Posterior vena cava (tissue), 2 donors: ENCODE data around the gene GALNT2. TPM values are rescaled to one million over a fixed set of nuclear protein-coding genes. Genes with fewer than 3 reads are reported as not detected.

Source experiments
- DNase-seq: peaks from one replicate; pipeline ENCODE4 v3.0.0-alpha.2; 2020; ENCODE audit warnings: low spot score
- intact Hi-C, 2 donors: fragments of 100-400 bp; cut with DNase I; formaldehyde crosslinking; loops; one replicate each; pipeline versions ENCODE4 v1.14.1 to v1.14.2; 2022 to 2023
- total RNA-seq, 2 donors: library from RNA; stranded (reverse); fragmentation: NEBNext Ultra II Directional; extraction: Animal tissue kit (Norgen Biotek cat#: 25700); gene quantifications; one replicate each; pipeline ENCODE4 v1.2.1, GENCODE V29; 2021
- donor health status: DM: yes; HTN: yes; CAD: no.
- donor health status: DM: yes; HTN: yes; CAD: no.

The GALNT2 gene
- total RNA-seq, 2 donors from 2014 or later = 72.6 to 79.6 TPM

GRCh38 chr1:230206207-230206606, 139.2 kb downstream of the GALNT2 start:
- no peak for DNase-seq
- intact Hi-C loops = no loop called here

DNA sequence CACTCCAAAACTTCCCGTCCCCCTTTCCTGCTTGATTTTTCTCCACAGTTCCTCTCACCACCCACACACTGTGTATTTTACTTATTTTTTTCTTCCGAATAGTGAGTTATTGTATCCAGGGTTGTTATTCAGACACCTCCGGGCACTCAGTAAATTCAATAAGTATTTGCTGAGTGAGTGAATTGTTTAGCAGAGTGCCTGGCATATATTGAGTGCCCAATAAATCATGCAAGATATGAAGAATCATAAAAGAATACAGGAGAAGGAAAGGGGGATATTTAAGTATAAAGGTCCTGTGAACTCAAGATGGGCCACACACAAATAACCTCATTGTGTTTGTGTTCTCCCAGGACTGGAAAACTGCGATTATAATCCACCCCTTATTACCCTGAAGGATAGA, 139.9 kb downstream of the GALNT2 start:
- no peak for DNase-seq
- intact Hi-C loops = no loop called here

- DNase-seq = no peak
- intact Hi-C loops = no loop called here
Observed at GRCh38 chr1:230207598-230207997, 140.6 kb downstream of the GALNT2 start.

DNA sequence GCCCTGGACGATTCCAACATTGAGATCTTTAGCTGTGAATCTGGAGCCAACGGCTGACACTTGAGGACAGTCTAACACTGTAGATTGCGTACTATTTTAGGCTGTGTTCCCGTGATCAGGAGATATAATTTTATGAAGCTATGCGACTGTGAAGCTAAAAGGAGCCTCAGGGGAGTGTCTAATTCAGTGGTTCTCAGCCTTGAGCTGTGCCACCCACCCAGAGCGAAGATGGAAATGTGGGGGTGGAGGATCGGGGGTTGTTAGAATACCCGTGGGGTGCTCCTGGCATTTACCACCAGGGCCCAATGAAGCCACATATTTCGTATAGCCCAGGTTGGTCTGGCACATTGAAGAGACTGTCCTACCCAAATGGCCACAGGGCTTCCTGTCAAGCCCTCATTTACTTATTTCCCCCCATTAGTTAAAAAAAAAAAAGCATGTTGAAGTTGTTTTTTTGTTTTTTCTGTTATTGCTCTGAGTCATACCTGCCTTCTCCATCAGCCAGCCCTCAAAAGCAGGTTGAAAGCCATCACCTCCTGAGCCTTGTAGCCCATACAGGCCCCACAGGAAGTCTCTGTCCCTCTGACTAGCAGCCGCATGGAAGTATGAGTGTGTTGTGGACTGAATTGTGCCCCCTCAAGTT, 141.7 kb downstream of the GALNT2 start:
- no peak for DNase-seq
- intact Hi-C loops = no loop called here

DNA sequence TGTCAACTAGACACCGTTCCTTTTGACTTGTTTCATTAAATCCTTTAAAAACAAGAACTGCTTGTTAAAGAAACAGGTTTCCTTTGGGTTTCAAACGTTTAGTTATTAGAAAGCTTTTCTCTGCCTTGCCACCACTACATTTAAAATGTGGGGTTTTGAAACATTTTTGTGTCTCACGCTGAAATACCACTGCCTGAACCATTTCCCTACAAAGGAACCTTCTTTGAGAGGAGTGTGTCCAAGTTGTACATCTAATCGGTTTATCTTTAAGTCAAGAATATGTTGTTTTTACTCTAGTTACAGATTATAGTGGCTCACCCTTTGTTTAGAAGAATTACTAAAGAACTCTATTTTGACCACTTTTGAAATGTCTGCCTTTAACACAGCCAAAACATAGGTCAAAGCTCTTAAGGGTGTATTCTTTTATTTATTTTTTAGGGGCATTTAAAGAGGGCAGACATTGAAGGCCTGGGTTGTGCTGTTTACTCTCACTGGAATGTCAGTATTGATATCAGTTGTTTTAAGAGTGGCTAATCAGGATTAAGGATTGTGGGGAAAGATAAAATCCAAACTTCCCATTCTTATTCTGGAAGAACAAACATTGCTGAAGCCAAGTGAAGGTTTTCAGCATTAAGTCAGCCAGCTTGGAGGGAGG, 143.4 kb downstream of the GALNT2 start:
- intact Hi-C loops = no loop called here
- DNase-seq = no peak

- no peak for DNase-seq
Observed at GRCh38 chr1:230210981-230211336, 143.9 kb downstream of the GALNT2 start.

DNA sequence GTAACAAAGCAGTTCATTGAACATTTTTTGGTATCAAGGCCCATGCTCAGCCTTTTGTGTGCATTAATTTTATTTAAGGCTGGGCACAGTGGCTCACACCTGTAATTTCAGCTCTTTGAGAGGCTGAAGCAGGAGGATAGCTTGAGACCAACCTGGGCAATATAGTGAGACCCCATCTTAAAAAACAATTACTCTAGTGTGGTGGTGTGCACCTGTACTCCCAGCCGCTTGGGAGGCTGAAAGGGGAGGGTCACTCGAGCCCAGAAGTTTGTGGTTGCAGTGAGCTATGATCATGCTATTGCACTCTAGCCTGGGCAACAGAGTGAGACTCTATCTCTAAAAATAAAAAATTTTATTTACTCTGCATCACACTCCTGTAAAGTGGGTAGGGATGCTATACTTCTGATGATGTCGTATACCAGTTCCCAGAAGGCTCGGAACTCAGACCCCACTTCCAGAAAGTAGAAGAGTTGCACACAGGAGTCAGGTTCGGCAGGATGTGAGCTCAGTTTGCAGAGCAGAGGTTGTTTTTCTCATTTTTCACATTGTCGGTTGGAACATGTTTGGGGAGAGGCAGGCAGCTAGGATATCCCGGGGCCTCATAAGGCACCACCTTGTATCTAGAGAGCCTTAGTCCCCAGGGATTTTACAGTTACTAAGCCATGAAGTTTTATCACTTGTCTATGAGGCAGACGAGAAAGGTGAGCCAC, 144.6 kb downstream of the GALNT2 start:
- intact Hi-C loops = no loop called here
- DNase-seq = no peak

More at GRCh38 chr1:230210981-230211336, 143.9 kb downstream of the GALNT2 start:
- intact Hi-C loops = no loop called here

- intact Hi-C loops = no loop called here
- DNase-seq = no peak
Observed at GRCh38 chr1:230212405-230212936, 145.4 kb downstream of the GALNT2 start.

DNA sequence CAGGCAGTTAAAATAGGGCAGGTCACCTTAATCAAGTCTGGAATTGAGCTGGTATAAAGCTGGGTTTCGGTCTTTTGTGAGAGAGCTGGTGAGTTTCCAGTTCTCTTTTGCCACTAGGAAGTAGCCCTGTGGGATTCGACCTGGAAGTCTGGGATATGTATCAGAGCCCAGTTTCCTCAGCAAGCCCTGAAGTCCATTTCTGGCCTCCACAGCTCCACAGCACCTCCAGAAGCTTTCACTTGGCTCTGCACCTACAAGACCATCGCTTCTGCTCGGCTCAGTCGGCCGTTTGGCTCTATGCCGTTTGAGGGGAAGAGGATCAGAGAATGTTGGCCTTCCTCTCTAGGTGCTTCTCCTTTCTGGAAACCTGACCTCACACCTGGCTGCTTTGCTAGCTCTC, 148.0 kb downstream of the GALNT2 start:
- intact Hi-C loops = no loop called here
- DNase-seq = no peak

DNA sequence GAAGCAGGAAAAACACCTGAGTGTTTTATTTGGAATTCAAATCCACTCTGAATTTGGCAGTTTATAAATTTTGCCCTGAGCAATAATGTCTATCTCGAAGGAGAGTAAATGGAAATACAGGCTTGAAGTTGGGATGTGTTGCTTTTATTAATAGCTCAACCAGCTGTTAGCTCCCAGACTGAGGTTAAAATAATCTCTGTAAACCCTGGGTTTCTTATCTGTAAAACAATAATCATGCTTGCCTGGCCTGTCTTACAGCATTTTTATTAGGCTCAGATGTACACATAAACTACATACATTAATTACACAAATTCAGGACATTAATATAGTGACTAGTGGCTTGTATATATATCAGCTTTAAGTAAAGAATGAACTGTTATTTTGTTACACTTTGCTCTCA, 148.5 kb downstream of the GALNT2 start:
- DNase-seq = no peak
- intact Hi-C loops = no loop called here

DNA sequence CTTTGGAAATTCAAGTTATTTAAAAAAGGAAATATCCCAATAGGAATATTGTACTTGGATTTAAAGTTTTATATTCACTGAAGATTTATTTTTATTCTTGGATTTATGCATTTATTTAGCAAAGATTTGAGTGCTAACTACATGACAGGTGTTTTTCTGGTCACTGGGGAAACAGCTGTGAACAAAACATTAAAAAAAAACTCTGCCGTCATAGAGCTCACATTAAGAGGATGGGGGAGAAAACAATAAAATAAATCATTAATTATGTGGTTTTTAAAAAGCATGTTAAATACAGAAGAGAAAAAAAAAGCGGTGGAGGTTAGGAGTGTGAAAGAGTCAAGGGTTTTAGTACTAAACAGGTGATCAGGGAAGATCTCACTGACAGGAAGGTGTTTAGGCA, 149.9 kb downstream of the GALNT2 start:
- no peak for DNase-seq
- intact Hi-C loops = no loop called here

DNA sequence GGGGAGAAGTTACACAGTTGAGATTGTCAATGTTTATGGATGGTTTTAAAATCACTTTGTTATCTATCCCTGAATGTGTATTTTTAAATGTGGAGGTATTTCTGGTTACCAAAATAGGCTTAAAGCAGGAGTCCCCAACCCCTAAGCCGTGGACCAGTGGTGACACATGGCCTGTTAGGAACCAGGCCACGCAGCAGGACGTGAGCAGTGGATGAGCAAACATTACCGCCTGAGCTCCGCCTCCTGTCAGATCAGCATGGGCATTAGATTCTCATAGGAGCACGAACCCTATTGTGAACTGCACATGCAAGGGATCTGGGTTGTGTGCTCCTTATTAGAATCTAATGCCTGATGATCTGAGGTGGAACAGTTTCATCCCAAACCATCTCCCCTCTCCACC, 151.6 kb downstream of the GALNT2 start:
- intact Hi-C loops = no loop called here
- DNase-seq = no peak

DNA sequence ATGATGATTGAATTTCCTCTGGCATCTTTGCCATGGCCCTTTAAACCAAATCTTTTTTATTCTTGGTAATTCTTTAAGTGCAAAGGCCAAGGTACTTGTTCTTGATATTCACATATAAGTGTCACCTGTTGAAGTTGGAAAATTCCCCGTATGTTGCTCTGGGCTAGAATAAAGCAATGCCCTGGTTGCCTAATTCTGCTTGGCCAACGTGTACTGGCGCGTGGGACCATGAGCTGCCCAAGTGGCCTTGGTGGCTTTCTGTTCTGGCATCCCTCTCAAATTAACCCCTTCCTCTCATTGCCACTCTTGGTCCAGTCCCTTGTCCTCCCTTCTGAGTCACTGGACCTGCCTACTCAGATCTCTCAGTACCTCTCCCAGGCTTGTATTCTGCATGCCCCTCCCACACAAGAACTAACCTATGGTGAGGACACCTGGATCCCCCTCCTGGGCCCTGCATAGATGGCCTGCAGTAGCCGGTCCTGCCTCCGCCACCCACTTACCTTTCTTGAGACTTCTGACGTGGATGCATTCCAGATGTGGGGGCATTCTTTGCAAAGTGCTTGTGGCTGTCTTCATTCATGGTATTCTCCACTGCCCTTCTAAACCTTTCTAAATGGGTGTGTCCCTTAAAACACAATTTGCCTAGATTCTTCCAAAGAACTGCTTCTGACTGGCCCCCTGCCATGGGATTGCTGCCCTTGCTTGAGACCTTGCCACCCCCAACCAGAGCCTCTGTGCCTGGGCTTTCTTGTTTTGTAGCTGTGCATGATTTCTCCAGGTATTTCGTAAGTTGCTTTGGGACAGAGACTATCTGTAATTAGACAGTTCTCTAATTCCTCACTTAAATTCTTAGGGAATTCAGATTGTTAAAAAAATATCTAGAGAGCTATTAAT, 152.4 kb downstream of the GALNT2 start:
- intact Hi-C loops = loop anchor here in 1 of 2 donors (5.0 kb wide), 1 partner anchor 128 kb away; no protein-coding TSS in a partner anchor
- DNase-seq = no peak

DNA sequence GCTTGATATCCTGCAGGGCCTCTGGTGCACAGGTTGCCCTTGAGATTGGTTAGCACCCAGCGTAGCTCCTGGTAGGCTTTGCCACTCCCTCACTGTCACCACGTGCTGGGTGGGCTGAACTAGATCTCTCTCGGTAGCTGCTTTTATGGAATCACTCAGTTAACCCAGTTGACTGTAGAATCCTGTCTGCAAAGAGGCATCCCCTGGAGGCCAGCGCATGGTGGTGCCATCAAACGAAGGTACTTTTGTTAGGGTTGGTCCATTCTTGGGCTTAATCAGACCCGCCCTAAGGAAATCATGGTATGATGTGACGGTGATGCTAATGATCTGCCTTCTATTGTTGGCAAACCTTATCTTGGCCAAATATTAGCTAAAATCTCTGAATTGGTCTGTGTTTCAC, 153.4 kb downstream of the GALNT2 start:
- intact Hi-C loops = loop anchor here in 1 of 2 donors (5.0 kb wide), 1 partner anchor 127 kb away; no protein-coding TSS in a partner anchor
- no peak for DNase-seq

DNA sequence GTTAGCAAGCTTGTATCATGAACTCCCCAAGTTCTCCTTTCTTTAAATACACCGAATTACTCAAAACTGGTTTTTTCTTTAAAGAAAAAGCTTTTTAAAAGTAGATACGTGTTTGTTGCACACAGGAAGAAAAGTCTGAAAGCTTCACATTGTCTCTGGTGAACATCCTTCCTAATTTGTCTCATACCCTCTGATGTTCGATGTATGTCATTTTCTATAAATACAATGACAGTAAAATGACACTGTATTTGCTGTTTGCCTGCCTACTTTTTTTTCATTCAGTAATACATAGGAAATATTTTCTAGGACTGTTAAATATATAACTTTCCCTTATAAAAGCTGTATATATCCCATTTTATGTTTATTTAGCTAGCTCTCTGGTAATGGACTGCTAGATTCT, 153.9 kb downstream of the GALNT2 start:
- intact Hi-C loops = loop anchor here in 1 of 2 donors (5.0 kb wide), 1 partner anchor 126 kb away; no protein-coding TSS in a partner anchor
- no peak for DNase-seq

DNA sequence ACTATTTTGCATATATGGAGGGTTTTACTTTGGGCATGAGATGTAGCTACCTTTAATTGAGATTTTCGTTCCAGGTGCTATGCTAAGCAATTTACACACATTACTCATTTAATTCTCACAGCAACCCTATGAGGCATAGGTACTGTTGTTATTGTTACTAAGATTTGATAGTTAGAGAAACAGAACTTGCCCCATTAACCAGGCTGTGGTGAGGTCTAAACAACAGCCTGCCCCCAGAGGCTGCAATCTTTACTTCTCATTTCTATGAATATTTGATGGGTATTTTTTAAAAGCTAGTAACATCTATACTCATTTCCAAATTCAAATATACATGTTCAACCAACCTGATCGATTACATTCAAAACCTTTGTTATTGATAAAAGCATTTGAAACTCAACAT, 155.6 kb downstream of the GALNT2 start:
- intact Hi-C loops = loop anchor here in 1 of 2 donors (5.0 kb wide), 1 partner anchor 125 kb away; no protein-coding TSS in a partner anchor
- DNase-seq = no peak

DNA sequence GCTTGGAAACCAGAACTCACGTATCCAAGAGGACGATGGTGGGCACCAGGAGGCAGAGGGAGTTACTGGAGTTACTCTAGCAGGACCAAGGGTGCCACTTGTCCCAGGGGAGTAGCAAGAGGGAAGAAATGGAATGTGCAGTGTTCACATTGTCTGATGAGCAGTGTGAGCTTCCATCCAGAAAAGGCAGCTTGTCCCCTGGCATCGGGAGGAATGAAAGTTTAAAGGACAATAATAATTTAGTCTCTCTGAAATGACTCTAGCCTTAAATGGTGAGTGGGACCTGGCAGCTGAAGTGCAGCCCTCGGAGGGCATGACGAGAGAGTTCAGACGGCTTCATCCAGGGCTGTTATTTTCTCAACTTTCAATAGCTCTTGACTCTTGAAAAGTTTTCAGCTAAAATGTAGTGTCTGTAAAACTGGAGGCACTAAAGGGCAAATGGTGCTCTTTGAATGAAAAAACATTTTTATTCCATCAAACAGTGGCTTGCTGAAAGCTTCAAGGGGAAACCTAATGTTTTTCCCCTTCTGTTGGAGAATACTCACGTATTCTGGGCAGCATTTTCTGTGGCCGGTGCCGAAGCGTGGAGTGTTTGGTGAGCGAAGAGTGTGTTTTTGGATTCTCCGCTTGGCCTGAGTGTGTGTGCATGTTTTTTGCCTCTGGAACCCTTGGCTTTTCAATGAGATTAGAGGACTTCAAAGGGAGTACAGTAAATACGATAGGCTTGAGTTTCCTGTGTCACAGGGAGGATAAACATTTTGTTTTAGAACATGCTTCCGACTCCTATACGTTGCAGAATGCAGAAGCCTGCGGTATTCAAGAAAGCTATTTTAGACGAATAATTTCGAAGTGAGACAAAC, 157.3 kb downstream of the GALNT2 start:
- intact Hi-C loops = loop anchor here in 1 of 2 donors (5.0 kb wide), 1 partner anchor 123 kb away; no protein-coding TSS in a partner anchor
- no peak for DNase-seq
